IPS DF 19.7 (cell line): Measurements from ENCODE around the gene PRND.
"Not testable (repeated sequence)": the region's sequence is repeated elsewhere in the genome, so short reads cannot be mapped to it uniquely, and the experiment has no call there.

Experiments used
- DNase-seq: peaks from one replicate; pipeline ENCODE4 v3.0.0-alpha.2; 2013; ENCODE audit warnings: low read depth, low spot score

The PRND gene

DNA sequence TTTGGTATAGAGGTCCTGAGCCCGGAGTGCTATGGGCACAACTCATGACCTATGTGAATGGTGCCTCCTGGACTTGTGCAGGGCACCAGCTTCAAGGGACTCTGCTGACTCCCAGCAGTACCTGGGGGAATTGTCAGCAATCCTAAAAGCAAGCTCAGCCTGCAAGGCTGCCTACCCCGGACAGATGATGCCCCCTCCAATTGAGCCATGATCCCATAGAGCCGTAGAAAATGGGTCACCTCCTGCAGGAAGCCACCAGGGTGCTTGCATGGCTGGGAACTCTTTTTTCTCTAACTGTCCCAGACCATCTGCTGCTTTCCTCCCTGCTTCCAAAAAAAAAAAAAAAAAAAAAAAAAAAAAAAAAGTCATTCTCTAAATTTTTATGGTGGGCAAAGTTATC, 12.9 kb upstream of the PRND start:
- DNase-seq: no peak

DNA sequence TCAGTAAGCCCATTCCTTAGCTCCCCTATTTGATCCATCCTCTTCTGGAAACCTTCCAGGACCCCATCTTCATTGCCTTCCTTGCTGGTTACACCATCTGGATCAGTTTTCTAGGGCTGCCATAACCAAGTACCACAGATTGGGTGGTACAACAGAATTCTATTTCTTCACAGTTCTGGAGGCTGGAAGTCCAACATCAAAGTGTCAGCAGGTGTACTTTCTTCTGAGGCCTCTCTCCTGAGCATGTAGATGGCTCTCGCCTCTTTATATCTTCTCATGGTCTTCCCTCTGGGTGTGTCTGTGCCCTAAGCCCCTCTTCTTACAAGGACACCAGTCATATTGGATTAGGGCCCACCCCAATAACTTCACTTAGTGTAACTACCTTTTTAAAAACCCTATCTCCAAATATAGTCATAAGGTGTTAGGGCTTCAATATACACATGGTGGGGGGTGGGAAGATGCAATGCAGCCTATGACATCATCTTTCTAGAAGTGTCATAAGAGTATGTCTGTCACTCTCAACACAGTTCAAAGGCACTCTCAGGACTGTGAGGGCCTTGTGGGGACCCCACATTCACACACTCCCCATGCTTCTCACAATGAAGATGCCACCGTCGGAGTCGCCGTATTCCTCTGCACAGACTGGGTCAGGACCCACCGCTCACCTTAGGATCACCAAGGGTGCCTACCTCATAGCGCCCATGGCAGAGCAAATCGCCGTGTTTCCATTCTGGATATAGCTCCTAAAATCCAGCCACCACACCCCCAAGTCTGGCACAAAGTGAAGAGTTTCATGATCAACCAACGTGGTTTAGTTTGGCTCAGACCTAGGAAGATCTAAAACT, 12.2 kb upstream of the PRND start:
- DNase-seq: no peak

DNA sequence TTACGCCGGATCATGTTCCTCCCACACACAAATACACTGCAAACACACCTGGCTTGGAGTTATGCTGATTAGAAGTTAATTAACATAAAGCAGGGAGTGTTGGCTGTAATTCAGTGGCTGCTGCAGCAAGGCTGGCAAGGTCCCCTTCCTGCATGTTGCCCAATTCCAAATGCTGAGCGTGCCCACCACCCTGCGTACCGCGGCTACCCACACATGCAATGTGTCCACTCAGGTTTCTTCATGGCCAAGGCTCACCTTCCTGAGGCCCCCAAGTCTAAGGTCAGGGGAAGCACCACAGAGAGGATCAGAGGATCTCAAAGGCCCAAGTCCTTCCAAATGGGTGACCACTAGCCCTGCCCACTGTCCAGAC, 11.6 kb upstream of the PRND start:
- no peak for DNase-seq

DNA sequence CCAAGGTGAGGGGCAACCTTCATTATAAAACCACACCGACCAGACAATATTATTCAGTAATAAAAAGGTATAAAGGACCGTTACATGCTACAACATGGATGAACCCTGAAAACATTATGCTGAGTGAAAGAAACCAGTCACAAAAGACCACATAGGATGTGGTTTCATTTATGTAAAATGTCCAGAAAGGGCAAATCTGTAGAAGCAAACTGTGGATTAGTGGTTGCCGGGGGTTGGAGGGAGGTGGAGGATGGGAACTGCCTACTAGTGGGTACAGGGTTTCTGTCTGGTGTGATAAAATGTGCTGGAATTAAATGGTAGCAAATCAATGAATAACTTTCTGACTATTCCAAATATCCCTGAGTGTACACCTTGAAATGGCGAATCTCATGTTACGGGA, 10.2 kb upstream of the PRND start:
- no peak for DNase-seq

DNA sequence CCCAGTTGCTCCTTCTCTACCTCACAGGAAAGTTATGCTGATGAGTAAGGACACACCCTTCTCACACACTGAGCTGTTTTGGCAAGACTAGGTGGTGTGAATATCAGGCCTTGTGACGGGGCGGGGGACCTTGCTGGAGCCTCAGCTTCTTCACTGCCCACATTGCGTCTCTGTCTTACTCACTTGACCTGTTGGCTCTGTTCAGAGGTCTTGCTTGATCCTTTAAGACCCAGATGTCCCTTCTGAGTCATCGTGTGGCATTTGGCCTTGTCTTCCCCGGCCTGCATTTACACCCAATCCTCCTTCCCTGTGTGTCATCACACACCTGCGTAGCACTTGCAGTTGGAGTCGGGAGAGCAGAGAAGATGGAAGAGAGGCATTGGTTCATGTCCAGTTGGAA, 8.3 kb upstream of the PRND start:
- no peak for DNase-seq

DNA sequence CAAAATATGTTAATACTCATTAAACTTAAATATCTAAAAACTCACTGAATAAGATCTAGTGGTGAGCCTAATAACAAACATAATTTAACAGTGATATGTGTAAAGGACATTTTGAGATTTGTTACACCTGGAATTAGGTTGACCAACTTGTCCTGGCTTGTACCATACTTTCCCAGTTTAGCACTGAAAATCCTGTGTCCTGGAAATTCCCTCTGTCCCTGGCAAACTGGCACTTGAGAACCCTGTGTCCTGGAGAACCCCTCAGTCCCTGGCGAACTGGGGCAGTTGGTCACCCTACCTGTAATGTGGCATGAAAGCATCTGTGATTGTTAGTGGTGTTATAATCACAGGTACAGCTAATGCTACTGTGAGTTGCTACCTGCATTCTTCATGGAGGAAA, 6.9 kb upstream of the PRND start:
- no peak for DNase-seq

DNA sequence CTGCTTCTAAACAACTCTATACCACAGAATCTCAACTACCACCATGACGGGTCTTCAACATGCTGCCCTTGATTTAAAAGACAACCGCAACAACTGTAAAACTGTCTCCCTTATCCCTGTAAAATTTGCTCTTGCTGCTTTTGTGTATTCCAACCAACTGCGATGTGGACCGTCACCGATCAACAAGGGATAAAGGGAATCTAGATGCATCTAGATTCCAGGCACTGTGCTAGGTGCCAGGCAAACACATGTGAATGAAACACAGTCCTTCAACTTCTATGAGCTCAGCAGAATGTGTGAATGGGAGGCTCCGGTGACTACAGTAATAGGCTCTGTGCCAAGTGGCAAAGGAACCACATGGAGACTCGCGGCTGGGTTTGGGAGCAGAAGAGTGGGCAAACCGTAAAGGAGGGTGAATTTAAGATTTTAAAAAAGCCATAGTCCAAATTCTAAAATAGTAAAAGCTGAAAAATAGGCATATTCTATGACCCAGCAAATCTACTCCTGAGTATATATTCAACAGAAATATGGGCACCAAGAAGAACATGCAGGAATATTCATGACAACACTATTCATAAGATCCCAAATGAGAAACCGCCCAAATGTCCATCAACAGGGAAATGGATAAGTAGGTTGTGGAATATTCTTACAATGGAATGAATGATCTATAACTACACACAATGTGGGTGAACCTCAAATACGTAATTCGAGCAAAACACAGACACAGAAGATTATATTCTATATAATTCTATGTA, 3.7 kb upstream of the PRND start:
- DNase-seq: no peak

DNA sequence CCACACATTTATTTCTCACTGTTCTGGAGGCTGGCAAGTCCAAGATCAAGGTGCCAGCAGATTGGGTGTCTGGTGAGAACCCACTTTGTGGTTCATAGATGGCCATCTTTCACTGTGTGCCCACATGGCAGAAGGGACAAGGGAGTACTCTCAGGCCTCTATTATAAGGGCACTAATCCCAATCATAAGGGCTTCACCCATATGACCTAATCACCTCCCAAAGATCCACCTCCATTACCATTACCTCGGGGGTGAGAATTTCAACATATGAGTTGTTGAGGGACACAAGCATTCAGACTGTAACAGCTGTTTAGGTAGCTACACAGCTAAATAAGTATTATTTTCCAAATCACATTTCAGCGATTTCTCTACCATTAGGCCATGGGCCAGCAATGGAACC, 2.5 kb upstream of the PRND start:
- no peak for DNase-seq

DNA sequence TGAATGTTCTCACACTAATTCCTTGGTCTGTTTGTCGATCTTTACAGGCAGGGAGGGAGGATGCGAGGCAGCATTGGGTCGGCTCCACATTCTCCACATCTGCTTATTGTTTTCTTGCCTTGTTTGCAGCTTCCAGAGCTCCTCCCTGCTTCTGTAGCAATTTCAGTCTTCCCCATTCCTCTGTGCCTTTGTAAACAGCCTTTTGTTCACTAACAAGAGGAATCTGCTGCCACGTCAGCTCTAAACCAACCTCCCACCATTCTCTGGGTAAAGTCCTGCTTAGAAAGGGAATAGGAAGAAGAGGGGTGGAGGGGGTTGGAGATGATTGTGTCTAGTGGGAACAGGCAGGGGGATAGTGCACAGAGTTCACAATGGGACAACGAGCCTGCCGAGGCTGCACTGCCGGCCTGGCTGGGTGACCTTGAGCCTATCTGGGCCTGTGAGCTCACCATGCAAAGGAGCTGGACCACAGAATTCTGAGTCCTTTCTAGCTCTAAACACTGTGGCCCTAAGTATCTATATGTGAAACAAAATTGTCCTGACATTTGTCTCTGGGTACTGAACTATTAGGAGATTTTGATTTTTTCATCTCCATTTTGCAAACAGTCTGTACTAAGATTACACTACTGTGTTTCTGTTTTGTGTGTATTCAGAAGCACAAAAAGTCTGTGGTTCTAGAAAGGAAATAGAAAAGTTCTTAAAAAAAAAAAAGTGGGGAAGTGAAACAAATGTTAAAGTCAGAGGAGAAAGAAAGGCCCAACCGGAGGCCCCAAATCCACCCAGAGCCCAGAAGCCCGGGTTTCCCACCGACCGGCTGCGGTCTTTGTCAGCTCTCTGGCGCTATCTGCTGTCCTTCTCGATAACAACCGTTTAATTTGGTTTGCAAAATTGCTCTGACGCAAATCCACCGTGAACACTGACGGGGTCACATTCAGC, 1.4 kb upstream of the PRND start:
- peak; percentile 35 for DNase-seq

DNA sequence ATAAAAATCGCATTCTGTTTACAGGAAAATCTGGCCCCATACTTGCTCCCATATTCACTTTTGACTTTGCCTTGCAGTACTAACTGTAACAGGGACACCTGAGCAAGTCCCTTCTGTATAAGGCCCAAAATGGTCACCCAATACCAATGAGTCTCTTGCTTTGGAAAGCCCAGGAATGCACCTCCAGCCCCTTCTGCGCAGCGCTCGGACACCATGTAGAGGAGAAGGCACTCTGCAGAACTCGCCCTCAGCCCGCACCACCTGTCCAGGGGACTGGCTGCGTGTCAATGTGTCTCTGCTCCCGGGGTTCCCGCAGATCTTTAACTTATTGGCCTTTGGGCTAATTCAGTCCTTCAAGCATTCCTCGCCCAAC, 746 bp upstream of the PRND start:
- DNase-seq: no peak

DNA sequence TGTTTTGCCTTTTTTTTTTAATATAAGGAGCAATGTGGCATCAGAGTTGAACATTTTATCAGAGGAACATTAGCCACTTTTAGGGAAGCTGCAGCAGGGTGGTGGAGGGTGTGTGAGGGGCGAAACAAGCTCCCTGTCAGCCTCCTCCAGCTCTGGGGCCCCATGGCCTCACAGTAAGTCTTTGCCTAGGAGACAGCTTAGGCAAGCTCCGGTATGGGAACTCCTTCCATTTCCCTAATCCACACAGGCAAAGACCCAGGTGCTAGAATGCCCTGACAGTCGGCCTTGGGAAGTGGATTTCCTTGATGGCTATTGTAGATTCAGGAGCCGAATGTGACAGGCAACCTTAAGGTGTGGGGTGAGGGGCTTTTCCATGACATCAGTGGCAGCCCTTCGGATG, 862 bp downstream of the PRND start:
- no peak for DNase-seq

DNA sequence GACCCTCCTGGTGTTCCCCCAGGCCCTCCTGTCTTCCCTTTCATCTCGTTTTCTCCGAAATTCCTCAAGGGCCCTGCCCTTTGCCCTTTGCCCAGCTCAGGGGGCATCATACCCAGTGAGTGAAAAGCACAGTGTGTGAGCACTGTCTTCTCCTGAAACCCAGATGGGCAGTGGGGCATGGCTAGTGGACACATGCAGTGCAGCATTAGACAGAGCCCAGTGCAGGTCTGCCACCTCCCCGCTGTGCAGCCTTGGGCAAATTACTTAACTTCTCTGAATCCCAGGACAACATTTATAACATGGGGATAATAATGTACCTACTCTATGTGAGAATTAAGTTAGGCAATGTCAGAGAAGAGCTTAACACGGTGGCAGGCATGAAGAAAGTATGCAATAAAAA, 1.3 kb downstream of the PRND start:
- no peak for DNase-seq

DNA sequence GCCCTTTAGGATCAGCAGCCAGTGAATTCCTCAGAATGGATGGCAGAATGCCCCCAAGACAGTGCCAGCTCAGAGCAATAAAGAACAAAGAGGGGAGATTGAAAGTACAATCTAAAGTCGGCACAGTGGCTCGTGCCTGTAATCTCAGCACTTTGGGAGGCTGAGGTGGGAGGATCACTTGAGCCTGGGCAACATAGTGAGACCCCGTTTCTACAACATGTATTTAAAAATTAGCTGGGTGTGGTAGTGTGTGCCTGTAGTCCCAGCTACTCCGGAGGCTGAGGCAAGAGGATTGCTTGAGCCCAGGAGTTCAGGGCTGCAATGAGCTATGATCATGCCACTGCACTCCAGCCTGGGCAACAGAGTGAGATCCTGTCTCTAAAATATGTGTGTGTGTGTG, 1.8 kb downstream of the PRND start:
- not testable (repeated sequence) for DNase-seq

DNA sequence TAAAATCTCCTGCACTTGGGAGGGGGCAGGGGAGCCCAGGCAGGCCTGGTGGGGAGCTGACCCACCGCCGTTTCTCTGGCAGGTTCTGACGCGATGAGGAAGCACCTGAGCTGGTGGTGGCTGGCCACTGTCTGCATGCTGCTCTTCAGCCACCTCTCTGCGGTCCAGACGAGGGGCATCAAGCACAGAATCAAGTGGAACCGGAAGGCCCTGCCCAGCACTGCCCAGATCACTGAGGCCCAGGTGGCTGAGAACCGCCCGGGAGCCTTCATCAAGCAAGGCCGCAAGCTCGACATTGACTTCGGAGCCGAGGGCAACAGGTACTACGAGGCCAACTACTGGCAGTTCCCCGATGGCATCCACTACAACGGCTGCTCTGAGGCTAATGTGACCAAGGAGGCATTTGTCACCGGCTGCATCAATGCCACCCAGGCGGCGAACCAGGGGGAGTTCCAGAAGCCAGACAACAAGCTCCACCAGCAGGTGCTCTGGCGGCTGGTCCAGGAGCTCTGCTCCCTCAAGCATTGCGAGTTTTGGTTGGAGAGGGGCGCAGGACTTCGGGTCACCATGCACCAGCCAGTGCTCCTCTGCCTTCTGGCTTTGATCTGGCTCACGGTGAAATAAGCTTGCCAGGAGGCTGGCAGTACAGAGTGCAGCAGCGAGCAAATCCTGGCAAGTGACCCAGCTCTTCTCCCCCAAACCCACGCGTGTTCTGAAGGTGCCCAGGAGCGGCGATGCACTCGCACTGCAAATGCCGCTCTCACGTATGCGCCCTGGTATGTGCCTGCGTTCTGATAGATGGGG, 3.0 kb downstream of the PRND start:
- no peak for DNase-seq

DNA sequence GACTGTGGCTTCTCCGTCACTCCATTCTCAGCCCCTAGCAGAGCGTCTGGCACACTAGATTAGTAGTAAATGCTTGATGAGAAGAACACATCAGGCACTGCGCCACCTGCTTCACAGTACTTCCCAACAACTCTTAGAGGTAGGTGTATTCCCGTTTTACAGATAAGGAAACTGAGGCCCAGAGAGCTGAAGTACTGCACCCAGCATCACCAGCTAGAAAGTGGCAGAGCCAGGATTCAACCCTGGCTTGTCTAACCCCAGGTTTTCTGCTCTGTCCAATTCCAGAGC, 3.5 kb downstream of the PRND start:
- DNase-seq: no peak

DNA sequence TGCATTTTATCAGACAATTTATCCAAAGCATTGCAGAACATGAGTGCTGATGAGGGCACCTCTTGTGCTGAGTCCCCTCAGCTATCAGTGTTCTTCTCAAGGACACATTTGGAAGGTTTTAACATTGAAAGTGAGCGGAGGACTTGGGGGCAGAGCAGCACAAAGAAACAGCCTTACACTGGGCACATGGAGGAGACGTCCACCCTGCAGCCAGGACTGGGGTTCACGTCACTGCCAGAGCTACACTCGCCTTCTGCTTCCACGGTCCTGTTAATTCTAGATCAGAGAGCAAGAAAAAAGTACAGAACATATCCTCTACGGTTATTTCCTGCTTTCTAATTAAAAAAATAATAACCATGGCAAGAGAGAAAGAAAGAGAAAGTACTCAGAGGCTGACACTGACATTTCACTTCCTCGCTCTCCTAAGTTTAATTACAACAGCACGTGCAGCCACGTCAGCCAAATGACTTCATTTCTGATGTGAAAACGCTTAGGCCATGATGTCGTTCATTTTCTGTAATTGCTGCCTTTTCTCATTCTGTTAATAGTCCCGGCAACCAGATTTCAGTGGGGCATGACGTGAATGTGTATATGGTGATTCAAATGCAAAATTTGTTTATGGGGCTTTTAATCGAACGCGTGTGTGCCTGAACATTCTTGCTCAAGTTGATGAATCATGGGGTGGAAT, 5.1 kb downstream of the PRND start:
- no peak for DNase-seq

DNA sequence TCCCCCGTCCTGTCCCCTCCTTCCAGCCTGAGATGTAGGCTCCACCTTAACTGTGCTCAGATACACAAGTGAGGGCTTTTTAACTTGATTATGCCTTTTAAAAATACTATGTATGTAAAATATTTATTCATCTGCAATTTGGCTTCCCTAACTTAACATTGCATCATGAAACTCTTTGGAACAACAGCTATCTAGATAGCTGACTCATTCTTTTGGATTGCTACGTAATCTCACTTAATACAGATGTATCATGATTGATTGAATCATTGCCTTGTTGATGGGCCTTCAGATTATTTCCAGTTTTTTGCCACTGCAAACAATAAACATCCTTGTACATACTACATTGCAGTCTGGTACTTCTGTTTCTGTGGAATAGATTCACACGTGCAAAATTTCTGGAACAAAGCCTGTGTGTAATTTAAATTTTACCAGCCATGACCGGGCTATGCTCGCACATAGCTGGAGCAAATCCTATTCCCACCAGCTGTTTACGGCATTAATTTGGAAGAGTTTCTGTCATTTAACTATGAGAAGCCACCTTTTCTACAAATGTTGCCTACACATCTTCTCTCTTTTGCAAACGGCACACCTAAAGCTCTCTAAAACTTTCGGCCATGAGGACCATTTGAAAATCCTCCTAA, 6.5 kb downstream of the PRND start:
- no peak for DNase-seq

DNA sequence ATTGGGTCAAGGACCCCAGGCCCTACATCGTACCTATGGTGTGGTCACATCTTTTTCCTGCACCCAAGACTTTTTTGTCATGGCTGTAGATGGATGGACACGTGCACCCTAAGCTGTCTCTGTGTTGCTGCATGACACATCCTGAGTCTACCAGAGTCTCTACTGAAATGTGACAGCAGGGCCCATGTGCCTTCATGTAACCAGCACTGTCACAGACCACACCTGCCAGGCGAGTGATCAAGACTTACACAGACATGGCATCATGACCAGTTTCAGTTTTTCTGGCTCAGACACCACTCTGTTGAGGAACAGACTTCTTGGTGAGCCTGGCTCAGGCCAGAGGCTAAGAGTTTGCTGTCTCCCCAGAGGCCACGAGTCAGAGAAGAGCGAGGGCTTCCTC, 7.6 kb downstream of the PRND start:
- no peak for DNase-seq

DNA sequence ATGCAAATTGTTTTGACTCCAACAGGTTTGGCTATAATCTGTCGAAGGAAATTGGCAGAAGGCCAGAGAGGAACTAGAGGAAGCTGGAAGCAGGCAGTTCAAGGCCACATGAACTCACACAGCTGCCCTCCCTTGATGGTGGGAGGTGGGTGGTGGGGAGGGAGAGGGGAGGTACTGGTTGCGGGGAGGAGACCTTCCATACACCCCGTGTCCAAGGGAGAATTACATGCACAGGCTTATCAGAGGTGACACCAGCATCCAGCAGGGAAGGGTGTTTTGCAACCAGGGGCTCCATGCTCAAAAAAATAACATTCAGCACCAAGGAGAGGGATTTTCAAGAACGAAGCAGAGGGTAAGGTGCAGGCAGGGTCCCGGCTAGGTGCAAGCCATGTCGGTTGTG, 9.1 kb downstream of the PRND start:
- DNase-seq: no peak

DNA sequence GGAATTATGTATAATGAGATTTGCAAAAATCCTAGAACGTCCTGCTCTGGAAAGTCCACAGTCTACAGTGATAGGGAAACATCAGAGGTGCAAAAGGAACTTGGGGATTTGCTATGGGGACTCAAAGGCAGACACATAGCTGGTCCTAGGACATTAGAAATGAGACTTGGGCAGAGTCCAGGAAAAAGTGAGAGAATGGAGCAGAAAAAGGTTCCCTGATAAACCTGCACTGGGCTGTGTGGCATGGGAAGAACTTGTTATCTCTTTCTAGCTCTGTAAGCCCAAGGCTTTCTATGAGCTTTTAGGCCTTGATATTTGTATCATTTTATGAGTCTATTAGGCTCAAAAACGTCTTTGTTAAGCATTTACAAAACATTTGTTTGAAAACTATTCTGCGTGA, 15.2 kb downstream of the PRND start:
- DNase-seq: no peak
